CD8-positive, alpha-beta memory T cell (primary cell): ENCODE measurements around the gene MFSD6L. TPM values are rescaled to one million over a fixed set of nuclear protein-coding genes. Genes with fewer than 3 reads are reported as not detected.
A peak's percentile ranks its signal among the peaks of the same experiment; 100 is the strongest.

Experiments used
- CTCF ChIA-PET: fragments of 350-600 bp; sonication (Branson Sonifier 250); formaldehyde crosslinking; loops from one replicate; lab custom pipeline; 2021; ENCODE audit warnings: antibody characterized with exemption; lab: Charles Lee
- POLR2A ChIA-PET: fragments of 350-600 bp; sonication (Branson Sonifier 250); formaldehyde crosslinking; loops from one replicate; lab custom pipeline; 2021; ENCODE audit warnings: antibody characterized with exemption; lab: Charles Lee
- DNase-seq, 5 donors: peaks; one replicate each; pipeline versions ENCODE4 v3.0.0 to v3.0.0-alpha.2; 2020 to 2022; ENCODE audit warnings: mixed read lengths in 1 of 5
- H3K27ac ChIP-seq: one replicate; pipeline ENCODE4 v1.7.0; 2013; ENCODE audit warnings: low read depth, mild to moderate bottlenecking, low read length, moderate library complexity
- H3K27me3 ChIP-seq: 2 replicates; pipeline ENCODE4 v1.7.0; 2013; ENCODE audit warnings: low read length, mild to moderate bottlenecking; ENCODE audit not compliant: insufficient read depth, poor library complexity, severe bottlenecking
- H3K36me3 ChIP-seq: 2 replicates; pipeline ENCODE4 v1.7.0; 2013; ENCODE audit warnings: mild to moderate bottlenecking, low read length, moderate library complexity; ENCODE audit not compliant: insufficient read depth
- H3K4me1 ChIP-seq: 2 replicates; pipeline ENCODE4 v1.7.0; 2013; ENCODE audit warnings: mild to moderate bottlenecking, low read length, moderate library complexity; ENCODE audit not compliant: insufficient read depth
- H3K4me3 ChIP-seq: 2 replicates; pipeline ENCODE4 v1.7.0; 2013; ENCODE audit warnings: mild to moderate bottlenecking, low read length
- H3K9me3 ChIP-seq: 2 replicates; pipeline ENCODE4 v1.7.0; 2013; ENCODE audit warnings: mild to moderate bottlenecking, low read length
- H3K27ac Mint-ChIP-seq, 8 donors: one replicate each; pipeline ENCODE4 v1.8.0; 2020 to 2021; ENCODE audit warnings: mixed read lengths in 8 of 8, mild to moderate bottlenecking in 6 of 8, inconsistent platforms in 3 of 8, moderate library complexity in 3 of 8
- H3K27me3 Mint-ChIP-seq, 2 donors: one replicate each; pipeline ENCODE4 v1.8.0; 2020 to 2021; ENCODE audit warnings: mixed read lengths in 2 of 2, mild to moderate bottlenecking in 1 of 2, moderate library complexity in 1 of 2
- H3K36me3 Mint-ChIP-seq, 3 donors: one replicate each; pipeline ENCODE4 v1.8.0; 2020 to 2021; ENCODE audit warnings: mixed read lengths in 3 of 3, inconsistent platforms in 1 of 3, mild to moderate bottlenecking in 1 of 3
- H3K4me1 Mint-ChIP-seq, 3 donors: one replicate each; pipeline ENCODE4 v1.8.0; 2020 to 2021; ENCODE audit warnings: mixed read lengths in 3 of 3, inconsistent platforms in 1 of 3, mild to moderate bottlenecking in 1 of 3
- H3K4me3 Mint-ChIP-seq, 7 donors: one replicate each; pipeline ENCODE4 v1.8.0; 2020 to 2021; ENCODE audit warnings: mixed read lengths in 7 of 7, mild to moderate bottlenecking in 6 of 7, moderate library complexity in 4 of 7, inconsistent platforms in 2 of 7
- H3K9me3 Mint-ChIP-seq, 5 donors: one replicate each; pipeline ENCODE4 v1.8.0; 2020 to 2022; ENCODE audit warnings: mixed read lengths in 5 of 5, mild to moderate bottlenecking in 3 of 5, moderate library complexity in 2 of 5, inconsistent platforms in 1 of 5
- polyA plus RNA-seq: library from polyadenylated mRNA; unstranded; fragments of 300-500 nt; fragmentation: Illumina TruSeq; gene quantifications from one replicate; pipeline ENCODE4 v1.2.3, GENCODE V29; 2021
- total RNA-seq, 2 experiments: library from RNA; stranded (reverse); gene quantifications; one replicate each; pipeline ENCODE4 v1.2.3, GENCODE V29; 2021

The MFSD6L gene
- total and polyA plus RNA-seq, 3 experiments from 2014 or later = not detected

GRCh38 chr17:8754890-8755289, 44.3 kb downstream of the MFSD6L start:
- no peaks in the 10 kb centered on the region for H3K9me3 Mint-ChIP-seq
- Histone ChIP-seq H3K27me3 (no peaks in the 10 kb centered on the region), H3K27ac (no peak overlapping the region), H3K4me3 (no peak overlapping the region), H3K36me3 (no peaks in the 10 kb centered on the region), H3K4me1 (no peaks in the 10 kb centered on the region), H3K9me3 (no peaks in the 10 kb centered on the region)
- no peak for DNase-seq
- no peaks in the 10 kb centered on the region for H3K4me1 Mint-ChIP-seq
- no peak overlapping the region for H3K4me3 Mint-ChIP-seq
- POLR2A ChIA-PET = no interaction called here
- no peak overlapping the region for H3K27ac Mint-ChIP-seq
- H3K36me3 Mint-ChIP-seq = peaks cover 0 to 3% (median 0%) of the 10 kb centered on the region in 3 donors
- peaks cover 15 to 28% of the 10 kb centered on the region in 2 donors for H3K27me3 Mint-ChIP-seq
- CTCF ChIA-PET = interaction anchor here (0.9 to 1.3 kb wide), 2 partner anchors 9 to 243 kb away, joined by 4 read pairs; no protein-coding TSS in a partner anchor

GRCh38 chr17:8753976-8754440, 45.2 kb downstream of the MFSD6L start:
- no peaks in the 10 kb centered on the region for H3K36me3 ChIP-seq
- H3K27ac ChIP-seq = no peak overlapping the region
- H3K4me3 ChIP-seq = no peak overlapping the region
- no peak overlapping the region for H3K4me3 Mint-ChIP-seq
- H3K27me3 ChIP-seq = no peaks in the 10 kb centered on the region
- H3K27me3 Mint-ChIP-seq = peaks cover 13 to 31% of the 10 kb centered on the region in 2 donors
- H3K4me1 ChIP-seq = no peaks in the 10 kb centered on the region
- no peak overlapping the region for H3K27ac Mint-ChIP-seq
- no peaks in the 10 kb centered on the region for H3K9me3 ChIP-seq
- ChIA-PET CTCF (interaction anchor here (1.3 to 2.3 kb wide), 2 partner anchors 244 kb away, joined by 4 to 10 read pairs; no protein-coding TSS in a partner anchor), POLR2A (no interaction called here)
- no peaks in the 10 kb centered on the region for H3K9me3 Mint-ChIP-seq
- H3K36me3 Mint-ChIP-seq = peaks cover 0 to 3% (median 0%) of the 10 kb centered on the region in 3 donors
- no peaks in the 10 kb centered on the region for H3K4me1 Mint-ChIP-seq
- DNase-seq = no peak

DNA sequence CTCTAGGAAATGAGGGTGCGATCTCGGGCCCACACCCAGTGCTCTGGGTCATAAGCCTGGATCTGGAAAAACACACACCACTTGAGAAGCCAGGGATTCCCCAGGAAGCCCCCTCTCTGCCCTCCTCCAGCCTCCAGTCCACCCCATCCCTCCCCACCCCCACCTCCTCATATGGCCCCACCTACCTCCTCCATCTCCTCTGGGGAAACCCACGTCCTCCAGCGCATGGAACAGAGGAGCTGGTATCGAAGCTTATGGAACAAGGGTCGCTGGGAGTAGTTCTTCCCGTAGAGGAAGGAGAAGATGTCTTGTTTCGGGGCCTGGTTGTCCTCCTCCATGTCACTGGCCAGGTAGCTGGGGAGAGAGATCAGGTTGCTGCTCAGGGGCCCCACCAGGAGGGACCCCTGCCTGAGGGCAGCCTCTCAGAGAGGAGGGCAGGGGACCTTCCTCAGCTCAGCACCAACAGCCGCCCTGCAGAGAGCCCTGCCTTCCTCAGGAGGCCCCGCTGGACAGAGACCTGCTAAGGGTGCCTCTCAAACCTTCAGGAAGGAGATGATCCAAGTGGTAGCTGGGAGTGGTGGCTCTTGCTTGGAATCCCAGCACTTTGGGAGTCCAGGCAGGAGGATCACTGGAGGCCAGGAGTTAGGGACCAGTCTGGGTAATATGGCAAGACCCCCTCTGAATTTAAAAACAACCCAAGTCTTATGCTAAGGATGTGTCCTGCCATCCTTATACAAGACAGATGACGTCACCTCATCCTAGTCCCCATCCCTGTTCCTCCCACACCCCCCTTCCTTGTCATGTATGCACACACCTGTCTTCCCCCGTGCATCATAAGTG, 45.8 kb downstream of the MFSD6L start:
- no peak overlapping the region for H3K4me3 ChIP-seq
- H3K27ac ChIP-seq = no peak overlapping the region
- no peaks in the 10 kb centered on the region for H3K9me3 ChIP-seq
- H3K4me1 ChIP-seq = no peaks in the 10 kb centered on the region
- ChIA-PET POLR2A (no interaction called here), CTCF (interaction anchor here (1.2 to 2.3 kb wide), 3 partner anchors 198 to 344 kb away, joined by 3 to 10 read pairs (median 3); no protein-coding TSS in a partner anchor)
- no peak overlapping the region for H3K27ac Mint-ChIP-seq
- H3K9me3 Mint-ChIP-seq = no peaks in the 10 kb centered on the region
- no peak for DNase-seq
- H3K4me1 Mint-ChIP-seq = no peaks in the 10 kb centered on the region
- peaks cover 13 to 31% of the 10 kb centered on the region in 2 donors for H3K27me3 Mint-ChIP-seq
- H3K36me3 ChIP-seq = no peaks in the 10 kb centered on the region
- no peaks in the 10 kb centered on the region for H3K27me3 ChIP-seq
- peaks cover 0 to 3% (median 0%) of the 10 kb centered on the region in 3 donors for H3K36me3 Mint-ChIP-seq
- H3K4me3 Mint-ChIP-seq = no peak overlapping the region

DNA sequence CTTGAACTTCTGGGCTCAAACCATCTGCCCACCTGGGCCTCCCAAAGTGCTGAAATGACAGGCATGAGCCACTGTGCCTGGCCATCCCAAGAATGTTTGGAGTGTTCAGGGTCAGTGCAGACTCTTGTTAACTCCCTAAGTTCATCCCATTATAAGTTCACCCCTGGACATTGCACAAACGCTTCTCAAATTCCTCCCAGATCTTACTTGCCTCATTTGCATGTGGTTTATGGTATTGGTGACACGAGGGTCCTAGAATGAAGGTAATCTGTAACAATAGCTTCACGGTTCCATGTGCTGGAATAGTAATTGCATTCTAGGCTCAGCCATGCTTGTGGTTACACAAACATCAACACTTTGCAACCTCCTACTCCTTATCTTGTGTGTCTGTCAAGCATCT, 49.5 kb downstream of the MFSD6L start:
- no peaks in the 10 kb centered on the region for H3K36me3 ChIP-seq
- Mint-ChIP-seq H3K9me3 (no peaks in the 10 kb centered on the region), H3K4me3 (peak overlapping the region in 1 of 7 donors; percentile 34), H3K4me1 (peaks cover 7 to 8% (median 7%) of the 10 kb centered on the region in 3 donors), H3K27me3 (peaks cover 3 to 13% of the 10 kb centered on the region in 2 donors), H3K27ac (peak overlapping the region in 1 of 8 donors; percentile 50), H3K36me3 (peaks cover 0 to 4% (median 0%) of the 10 kb centered on the region in 3 donors)
- no peak overlapping the region for H3K27ac ChIP-seq
- no peaks in the 10 kb centered on the region for H3K27me3 ChIP-seq
- ChIA-PET CTCF (interaction anchor here (1.3 kb wide), 1 partner anchor 340 kb away, joined by 5 read pairs; no protein-coding TSS in a partner anchor), POLR2A (no interaction called here)
- no peak overlapping the region for H3K4me3 ChIP-seq
- peaks cover 8% of the 10 kb centered on the region for H3K4me1 ChIP-seq
- no peaks in the 10 kb centered on the region for H3K9me3 ChIP-seq
- no peak for DNase-seq

DNA sequence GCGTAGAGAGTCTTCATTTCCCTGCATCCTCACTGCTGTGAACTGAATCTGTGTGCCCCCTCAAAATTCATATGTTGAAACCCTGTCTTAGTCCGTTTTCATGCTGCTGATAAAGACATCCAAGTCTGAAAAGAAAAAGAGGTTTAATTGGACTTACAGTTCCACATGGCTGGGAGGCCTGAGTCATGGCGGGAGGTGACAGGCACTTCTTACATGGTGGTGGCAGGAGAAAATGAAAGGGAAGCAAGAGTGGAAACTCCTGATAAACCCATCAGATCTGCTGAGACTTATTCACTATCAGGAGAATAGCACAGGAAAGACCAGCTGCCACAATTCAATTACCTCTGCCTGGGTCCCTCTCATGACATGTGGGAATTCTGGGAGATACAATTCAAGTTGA, 51.4 kb downstream of the MFSD6L start:
- Mint-ChIP-seq H3K27ac (peak overlapping the region in 1 of 8 donors; percentile 39), H3K4me3 (peak overlapping the region in 1 of 7 donors; percentile 48), H3K9me3 (no peaks in the 10 kb centered on the region), H3K27me3 (peaks cover 0 to 6% of the 10 kb centered on the region in 2 donors), H3K4me1 (peaks cover 7 to 16% (median 10%) of the 10 kb centered on the region in 3 donors), H3K36me3 (peaks cover 0 to 4% (median 0%) of the 10 kb centered on the region in 3 donors)
- POLR2A ChIA-PET = no interaction called here
- Histone ChIP-seq H3K27me3 (no peaks in the 10 kb centered on the region), H3K9me3 (no peaks in the 10 kb centered on the region), H3K4me3 (no peak overlapping the region), H3K36me3 (no peaks in the 10 kb centered on the region), H3K27ac (no peak overlapping the region), H3K4me1 (peaks cover 10% of the 10 kb centered on the region)
- DNase-seq = no peak
- CTCF ChIA-PET = interaction anchor here (1.2 to 2.4 kb wide), 3 partner anchors 248 to 338 kb away, joined by 3 to 7 read pairs (median 6); no protein-coding TSS in a partner anchor

Other genes with a start within 250 kb of the MFSD6L start
- 1 to 10 TPM; 6.7 to 7.5 TPM for gene MYH10, start 168.6 kb downstream of the MFSD6L start, total RNA-seq
- 2.4 TPM for gene MYH10, start 168.6 kb downstream of the MFSD6L start, polyA plus RNA-seq
- gene CCDC42, start 54.5 kb downstream of the MFSD6L start, total RNA-seq = under 1 TPM; 0.22 to 0.31 TPM
- not detected for gene CCDC42, start 54.5 kb downstream of the MFSD6L start, polyA plus RNA-seq
- not detected for gene SPDYE4, start 40.8 kb downstream of the MFSD6L start, total RNA-seq
- not detected for gene SPDYE4, start 40.8 kb downstream of the MFSD6L start, polyA plus RNA-seq
- gene PIK3R6, start 68.3 kb upstream of the MFSD6L start, total RNA-seq = under 1 TPM; 0.18 to 0.35 TPM
- gene PIK3R6, start 68.3 kb upstream of the MFSD6L start, polyA plus RNA-seq = 0.61 TPM
- 10 to 100 TPM; 28.6 to 30.2 TPM for gene PIK3R5, start 166.3 kb upstream of the MFSD6L start, total RNA-seq
- 71.6 TPM for gene PIK3R5, start 166.3 kb upstream of the MFSD6L start, polyA plus RNA-seq
- gene NTN1, start 222.1 kb upstream of the MFSD6L start, total RNA-seq = under 1 TPM; 0.24 to 0.33 TPM
- gene NTN1, start 222.1 kb upstream of the MFSD6L start, polyA plus RNA-seq = not detected